Measurements from ENCODE around the gene CACNA1C. TPM values are rescaled to one million over a fixed set of nuclear protein-coding genes. Genes with fewer than 3 reads are reported as not detected.

CACNA1C gene
- total RNA-seq, 1 donor from 2014 or later = 0.14 TPM

DNA sequence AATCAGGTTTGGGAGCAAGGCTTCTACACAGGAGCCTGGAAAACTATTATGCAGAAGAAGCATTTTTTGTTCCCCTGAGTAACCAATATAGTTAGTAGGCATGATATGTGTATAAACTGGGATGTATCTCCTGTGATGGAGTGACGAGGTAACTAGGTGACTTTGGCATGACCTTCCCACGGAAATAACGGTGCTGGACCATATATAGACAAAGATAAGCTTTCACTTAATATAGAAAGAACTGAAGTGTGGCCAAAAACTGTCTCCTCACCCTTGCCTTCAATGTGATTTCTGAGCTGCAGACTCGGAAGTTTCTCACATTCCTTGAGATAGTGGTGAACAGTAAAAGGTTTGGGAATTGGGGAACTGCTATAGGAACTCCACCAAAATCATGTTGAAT lies 185.3 kb downstream of the CACNA1C start:
- H3K27ac Mint-ChIP-seq = no peak overlapping the region
- no peaks in the 10 kb centered on the region for H3K9me3 Mint-ChIP-seq
- DNase-seq (ENCODE audit: low spot score) = no peak
- peaks cover 4% of the 10 kb centered on the region for H3K27me3 Mint-ChIP-seq (ENCODE audit: low read depth)
- H3K36me3 Mint-ChIP-seq (ENCODE audit: low read depth) = no peaks in the 10 kb centered on the region
- intact Hi-C loops (cut with micrococcal nuclease) = no loop called here
- H3K4me1 Mint-ChIP-seq (ENCODE audit: low read depth) = no peaks in the 10 kb centered on the region
- no peak overlapping the region for H3K4me3 Mint-ChIP-seq (ENCODE audit: low read depth)

DNA sequence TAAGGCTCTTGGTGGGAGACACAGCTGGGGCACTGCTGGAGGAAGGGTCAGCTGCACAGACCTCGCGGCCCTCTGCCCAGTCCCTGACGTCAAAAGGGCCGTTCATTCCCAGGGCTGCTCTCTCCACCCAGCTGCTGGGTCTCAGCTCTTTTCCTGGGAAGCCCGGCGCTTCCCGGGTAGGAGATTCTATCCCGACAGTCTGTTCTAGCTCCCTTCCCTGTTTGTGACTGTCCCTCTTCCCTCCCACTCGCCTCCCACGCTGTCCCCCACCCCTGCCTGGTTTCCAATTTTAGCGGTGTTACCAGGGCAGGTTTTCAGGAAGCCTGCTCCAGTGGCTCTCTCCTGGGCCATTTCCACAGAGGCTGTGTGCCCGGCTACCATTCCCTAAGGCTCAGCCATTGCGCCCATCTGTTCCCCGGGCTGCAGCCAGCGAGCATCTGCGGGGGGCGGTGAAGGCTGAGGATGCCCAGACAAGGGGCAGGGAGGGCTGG lies 186.6 kb downstream of the CACNA1C start:
- Mint-ChIP-seq H3K36me3 (ENCODE audit: low read depth) (no peaks in the 10 kb centered on the region), H3K4me1 (ENCODE audit: low read depth) (no peaks in the 10 kb centered on the region), H3K9me3 (no peaks in the 10 kb centered on the region), H3K27me3 (ENCODE audit: low read depth) (peaks cover 4% of the 10 kb centered on the region), H3K27ac (no peak overlapping the region), H3K4me3 (ENCODE audit: low read depth) (no peak overlapping the region)
- intact Hi-C loops (cut with micrococcal nuclease) = no loop called here
- DNase-seq (ENCODE audit: low spot score) = no peak

DNA sequence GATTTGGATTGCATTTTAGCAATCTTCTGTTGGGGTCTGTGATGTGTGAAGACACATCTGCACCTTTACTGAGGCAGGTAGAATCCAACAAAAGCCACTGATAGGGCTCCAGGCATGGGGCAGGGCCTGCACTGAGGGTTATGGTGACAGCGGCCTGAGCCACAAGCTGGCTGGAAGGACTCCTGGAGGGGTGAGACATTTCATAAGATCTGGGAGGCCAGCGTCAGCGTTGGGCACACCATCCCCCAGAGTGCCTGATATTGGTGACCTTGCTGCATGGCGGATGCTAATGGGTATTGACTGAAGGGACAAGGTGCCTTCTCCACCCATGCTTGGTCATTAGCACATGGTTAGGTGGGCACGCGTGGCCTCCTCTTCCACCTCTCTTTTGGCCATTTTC lies 187.6 kb downstream of the CACNA1C start:
- no peak for DNase-seq (ENCODE audit: low spot score)
- intact Hi-C loops (cut with micrococcal nuclease) = no loop called here
- Mint-ChIP-seq H3K9me3 (no peaks in the 10 kb centered on the region), H3K36me3 (ENCODE audit: low read depth) (no peaks in the 10 kb centered on the region), H3K4me1 (ENCODE audit: low read depth) (no peaks in the 10 kb centered on the region), H3K27me3 (ENCODE audit: low read depth) (peaks cover 4% of the 10 kb centered on the region), H3K4me3 (ENCODE audit: low read depth) (no peak overlapping the region), H3K27ac (no peak overlapping the region)

DNA sequence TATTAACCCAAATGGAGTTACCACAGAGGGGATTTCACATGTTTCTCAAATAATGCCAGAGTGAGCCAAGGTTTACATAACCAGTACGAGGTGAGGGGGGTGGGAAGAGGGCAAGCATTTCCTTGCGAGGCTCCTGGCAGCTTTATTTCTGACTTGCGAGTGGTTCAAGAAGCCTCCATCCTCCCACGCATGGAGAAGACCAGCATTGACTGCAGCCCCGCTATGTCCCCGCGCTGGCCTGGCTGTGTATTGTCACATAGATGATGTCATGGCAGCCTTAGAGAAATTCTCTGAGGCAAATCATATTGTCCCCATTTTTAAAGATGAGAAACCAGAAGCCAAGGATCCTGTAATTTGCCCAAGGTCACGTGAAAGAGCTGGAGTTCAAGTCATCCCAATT lies 188.2 kb downstream of the CACNA1C start:
- H3K4me1 Mint-ChIP-seq (ENCODE audit: low read depth) = no peaks in the 10 kb centered on the region

DNA sequence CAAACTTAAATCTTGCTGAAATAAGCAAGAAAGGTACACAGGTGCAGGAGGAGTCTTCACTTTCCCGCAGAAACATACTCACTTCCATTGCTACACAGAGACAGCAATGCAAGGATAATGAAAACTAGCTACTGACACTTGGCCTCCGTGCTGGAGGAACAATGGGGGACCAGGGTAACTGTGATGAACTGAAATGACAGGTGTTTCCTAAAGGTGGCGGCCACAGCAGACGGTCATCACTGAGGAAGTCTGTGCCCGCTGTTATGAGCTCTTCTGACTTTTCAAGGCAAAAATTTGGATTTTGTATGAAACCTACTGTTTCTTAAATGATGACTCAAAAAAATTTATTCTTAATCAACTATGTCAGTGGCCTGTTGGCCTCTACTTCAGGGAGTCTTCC lies 189.4 kb downstream of the CACNA1C start:
- no peaks in the 10 kb centered on the region for H3K36me3 Mint-ChIP-seq (ENCODE audit: low read depth)
- no peak for DNase-seq (ENCODE audit: low spot score)
- H3K4me3 Mint-ChIP-seq (ENCODE audit: low read depth) = no peak overlapping the region
- H3K27me3 Mint-ChIP-seq (ENCODE audit: low read depth) = peaks cover 4% of the 10 kb centered on the region
- H3K4me1 Mint-ChIP-seq (ENCODE audit: low read depth) = no peaks in the 10 kb centered on the region
- H3K27ac Mint-ChIP-seq = no peak overlapping the region
- no peaks in the 10 kb centered on the region for H3K9me3 Mint-ChIP-seq
- intact Hi-C loops (cut with micrococcal nuclease) = no loop called here

More for the DNA sequence above, 188.2 kb downstream of the CACNA1C start:
- no peak for DNase-seq (ENCODE audit: low spot score)
- intact Hi-C loops (cut with micrococcal nuclease) = no loop called here
- H3K27me3 Mint-ChIP-seq (ENCODE audit: low read depth) = peaks cover 4% of the 10 kb centered on the region
- no peaks in the 10 kb centered on the region for H3K36me3 Mint-ChIP-seq (ENCODE audit: low read depth)
- H3K9me3 Mint-ChIP-seq = no peaks in the 10 kb centered on the region
- no peak overlapping the region for H3K27ac Mint-ChIP-seq
- H3K4me3 Mint-ChIP-seq (ENCODE audit: low read depth) = no peak overlapping the region

DNA sequence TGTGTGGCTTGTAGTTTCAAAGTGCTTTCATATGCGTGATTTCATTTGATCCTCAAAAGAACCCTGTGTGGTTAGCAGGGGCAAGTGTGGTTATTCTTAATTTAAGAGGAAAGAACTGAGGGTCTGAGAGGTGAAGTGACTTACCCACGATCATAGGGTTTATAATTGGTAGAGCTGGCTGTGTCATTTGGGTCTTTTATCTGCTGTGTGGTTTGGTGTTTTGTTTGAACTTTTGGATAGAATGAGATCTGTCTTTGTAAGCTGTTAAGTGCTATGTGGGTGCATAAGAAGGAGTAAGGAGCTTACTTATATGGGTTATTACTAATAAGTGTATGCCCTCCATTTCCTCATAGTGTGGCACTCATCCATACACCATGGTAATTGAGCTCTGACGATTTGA lies 190.0 kb downstream of the CACNA1C start:
- intact Hi-C loops (cut with micrococcal nuclease) = no loop called here
- peaks cover 4% of the 10 kb centered on the region for H3K27me3 Mint-ChIP-seq (ENCODE audit: low read depth)
- no peaks in the 10 kb centered on the region for H3K4me1 Mint-ChIP-seq (ENCODE audit: low read depth)
- no peak overlapping the region for H3K27ac Mint-ChIP-seq
- DNase-seq (ENCODE audit: low spot score) = no peak
- H3K4me3 Mint-ChIP-seq (ENCODE audit: low read depth) = no peak overlapping the region
- no peaks in the 10 kb centered on the region for H3K9me3 Mint-ChIP-seq
- H3K36me3 Mint-ChIP-seq (ENCODE audit: low read depth) = no peaks in the 10 kb centered on the region

DNA sequence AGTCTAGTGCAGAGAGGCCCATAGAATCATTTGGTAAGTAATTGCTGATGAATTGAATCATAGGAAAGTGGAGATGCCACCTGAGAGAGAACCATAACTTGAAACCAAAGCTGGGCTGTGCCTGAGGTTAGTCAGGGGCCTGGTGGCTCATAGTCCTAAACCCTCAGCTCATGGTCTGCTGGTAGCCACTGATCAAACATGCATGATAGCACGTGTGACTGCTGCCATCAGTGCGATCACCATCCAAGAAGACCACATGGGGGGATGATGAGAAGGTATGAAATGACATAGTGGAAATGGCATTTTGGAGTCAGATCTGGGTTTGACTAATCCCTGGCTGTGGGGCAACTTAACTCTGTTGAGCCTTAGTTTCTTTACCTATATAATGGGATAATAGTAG lies 190.5 kb downstream of the CACNA1C start:
- Mint-ChIP-seq H3K9me3 (no peaks in the 10 kb centered on the region), H3K36me3 (ENCODE audit: low read depth) (no peaks in the 10 kb centered on the region), H3K4me1 (ENCODE audit: low read depth) (no peaks in the 10 kb centered on the region), H3K27me3 (ENCODE audit: low read depth) (peaks cover 2% of the 10 kb centered on the region), H3K27ac (no peak overlapping the region), H3K4me3 (ENCODE audit: low read depth) (no peak overlapping the region)
- intact Hi-C loops (cut with micrococcal nuclease) = no loop called here
- no peak for DNase-seq (ENCODE audit: low spot score)

DNA sequence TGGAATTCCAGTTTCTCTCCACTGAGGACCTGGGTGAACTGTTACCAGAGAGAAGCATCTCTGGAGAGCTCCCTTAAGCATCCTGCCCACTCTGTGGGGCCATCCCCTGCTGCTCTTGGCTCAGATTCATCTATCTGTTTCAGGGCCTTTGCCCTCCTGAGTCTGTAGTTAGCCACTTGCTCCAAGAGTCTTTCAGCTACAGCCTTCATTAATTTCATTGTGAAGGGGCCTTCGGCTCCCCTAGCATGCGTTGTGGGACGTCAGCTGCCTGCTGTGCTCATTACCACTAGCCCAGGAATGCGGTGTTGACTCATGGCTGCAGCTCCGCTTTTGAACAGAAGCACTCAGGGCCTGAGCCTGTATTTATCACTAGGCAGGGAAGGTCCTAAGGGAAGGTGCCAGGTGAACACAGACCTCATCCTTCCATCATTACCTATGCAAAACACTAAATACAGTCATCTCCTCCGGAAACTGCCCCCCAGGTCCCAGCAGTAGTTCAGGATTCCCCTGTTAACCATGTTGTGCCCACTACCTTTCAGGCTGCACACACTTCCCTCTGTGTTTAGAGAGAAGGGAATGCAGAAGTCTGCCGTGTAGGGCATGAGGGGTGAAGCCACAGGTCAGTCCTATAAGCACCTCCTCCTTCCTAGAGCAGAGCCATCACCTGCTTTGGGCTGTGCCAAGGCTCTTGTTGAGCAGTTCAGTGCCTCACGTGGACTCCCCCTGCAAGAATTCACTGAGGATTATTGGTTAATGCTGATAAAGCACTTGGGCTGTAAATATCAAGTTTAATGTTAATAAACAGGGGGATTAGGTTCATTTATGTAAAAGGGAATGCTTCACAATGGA lies 191.4 kb downstream of the CACNA1C start:
- Mint-ChIP-seq H3K27me3 (ENCODE audit: low read depth) (no peaks in the 10 kb centered on the region), H3K9me3 (no peaks in the 10 kb centered on the region), H3K27ac (no peak overlapping the region), H3K4me3 (ENCODE audit: low read depth) (no peak overlapping the region), H3K4me1 (ENCODE audit: low read depth) (no peaks in the 10 kb centered on the region), H3K36me3 (ENCODE audit: low read depth) (no peaks in the 10 kb centered on the region)
- no peak for DNase-seq (ENCODE audit: low spot score)
- intact Hi-C loops (cut with micrococcal nuclease) = no loop called here

DNA sequence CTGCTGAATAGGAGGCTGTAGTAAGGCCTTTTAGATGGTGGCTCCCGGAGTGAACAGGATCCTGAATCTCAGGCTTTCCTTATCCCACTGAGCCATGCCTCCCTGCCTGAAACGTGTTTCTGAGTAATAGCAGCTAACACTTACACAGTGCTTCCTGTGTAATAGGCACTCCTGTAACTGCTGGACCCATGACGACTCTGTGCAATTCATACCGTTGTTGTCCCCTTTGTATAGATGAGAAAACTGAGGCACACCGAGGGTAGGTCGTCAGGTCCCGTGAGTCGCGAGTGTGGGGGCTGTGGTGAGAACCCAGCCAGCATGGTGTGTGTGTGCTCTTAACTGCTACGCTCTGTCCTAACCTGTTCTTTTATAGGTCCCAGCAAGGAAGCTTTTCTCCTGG lies 193.6 kb downstream of the CACNA1C start:
- Mint-ChIP-seq H3K9me3 (no peaks in the 10 kb centered on the region), H3K4me1 (ENCODE audit: low read depth) (no peaks in the 10 kb centered on the region), H3K36me3 (ENCODE audit: low read depth) (no peaks in the 10 kb centered on the region), H3K27ac (no peak overlapping the region), H3K27me3 (ENCODE audit: low read depth) (no peaks in the 10 kb centered on the region), H3K4me3 (ENCODE audit: low read depth) (no peak overlapping the region)
- DNase-seq (ENCODE audit: low spot score) = no peak
- intact Hi-C loops (cut with micrococcal nuclease) = no loop called here

DNA sequence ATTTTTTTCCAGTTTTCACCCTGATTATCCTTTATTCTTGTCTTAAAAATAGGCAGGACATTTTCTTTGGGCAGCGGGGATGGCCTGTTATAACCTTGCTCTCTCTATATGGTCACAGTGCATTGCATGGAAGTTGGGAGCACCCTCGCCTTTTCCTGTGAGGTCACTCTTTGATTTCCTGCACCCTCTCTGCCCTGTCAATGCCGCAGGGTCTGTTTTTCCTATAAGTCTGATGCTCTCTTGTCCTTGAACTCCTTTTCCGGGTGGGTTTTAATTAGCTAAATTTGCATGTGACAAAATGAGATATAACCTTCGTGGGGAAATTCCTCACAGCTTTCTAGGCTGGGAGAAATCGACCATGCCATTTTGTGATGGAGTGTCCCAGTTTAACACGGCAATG lies 194.3 kb downstream of the CACNA1C start:
- intact Hi-C loops (cut with micrococcal nuclease) = no loop called here
- Mint-ChIP-seq H3K4me3 (ENCODE audit: low read depth) (no peak overlapping the region), H3K36me3 (ENCODE audit: low read depth) (no peaks in the 10 kb centered on the region), H3K27ac (no peak overlapping the region), H3K27me3 (ENCODE audit: low read depth) (no peaks in the 10 kb centered on the region), H3K9me3 (no peaks in the 10 kb centered on the region), H3K4me1 (ENCODE audit: low read depth) (no peaks in the 10 kb centered on the region)
- DNase-seq (ENCODE audit: low spot score) = no peak

DNA sequence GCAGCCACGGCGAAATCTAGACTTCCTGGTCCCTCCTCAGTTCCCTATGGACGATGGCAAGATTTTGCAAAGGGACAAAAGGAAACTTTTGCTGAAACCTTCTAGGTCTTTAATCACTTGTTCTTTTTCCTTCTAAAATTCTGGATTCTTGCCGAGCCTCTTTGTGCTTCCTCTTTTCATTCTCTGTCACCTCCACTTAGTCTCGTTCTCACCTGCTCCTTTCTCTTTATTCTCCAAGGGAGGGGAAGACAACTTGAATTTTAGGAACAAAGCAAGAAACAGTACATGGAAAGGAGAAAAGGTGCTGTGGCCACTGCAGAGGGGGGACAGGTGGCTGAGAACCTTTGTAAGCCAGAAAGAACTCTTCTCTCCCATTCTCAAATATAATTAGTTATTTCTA lies 194.8 kb downstream of the CACNA1C start:
- Mint-ChIP-seq H3K27ac (no peak overlapping the region), H3K9me3 (no peaks in the 10 kb centered on the region), H3K27me3 (ENCODE audit: low read depth) (no peaks in the 10 kb centered on the region), H3K4me3 (ENCODE audit: low read depth) (no peak overlapping the region), H3K36me3 (ENCODE audit: low read depth) (no peaks in the 10 kb centered on the region), H3K4me1 (ENCODE audit: low read depth) (no peaks in the 10 kb centered on the region)
- no peak for DNase-seq (ENCODE audit: low spot score)
- intact Hi-C loops (cut with micrococcal nuclease) = no loop called here

DNA sequence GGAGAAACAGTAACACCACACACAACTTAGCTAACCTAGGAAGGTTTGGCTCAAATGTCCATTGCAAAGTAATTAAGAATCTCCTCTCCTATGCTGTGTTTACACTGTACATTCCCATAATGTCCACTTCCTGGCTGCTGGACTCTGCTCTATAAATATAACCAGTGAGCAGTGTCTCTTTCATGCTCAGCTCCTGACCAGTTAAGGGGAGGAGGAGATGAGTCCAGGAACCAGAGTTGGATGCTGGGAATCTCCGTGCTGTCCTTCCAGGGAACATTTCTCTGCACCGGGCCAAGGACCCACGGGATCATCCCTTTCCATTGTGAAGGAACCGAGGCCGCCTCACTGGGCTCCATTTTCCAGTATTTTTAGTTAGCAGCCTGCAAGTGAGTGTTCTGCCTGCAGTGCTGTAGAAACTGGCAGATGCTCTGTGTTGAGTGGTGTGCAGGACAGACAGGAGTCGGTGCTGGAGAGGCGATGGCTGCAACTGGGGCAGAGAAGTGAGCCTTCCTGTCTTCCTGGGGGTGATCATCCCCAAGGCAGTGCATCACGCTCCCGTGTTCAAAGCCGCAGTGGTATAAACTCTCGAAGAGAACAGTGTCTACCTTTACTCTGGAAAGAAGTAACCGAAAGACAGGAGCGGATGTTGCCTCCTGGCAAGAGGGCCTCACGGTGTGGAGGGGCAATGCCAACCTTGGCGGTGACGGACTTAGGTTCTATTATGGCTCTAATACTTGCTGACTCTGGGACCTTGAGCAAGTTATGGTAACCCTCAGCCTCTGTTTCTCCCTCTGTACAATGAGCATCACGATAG lies 195.5 kb downstream of the CACNA1C start:
- H3K36me3 Mint-ChIP-seq (ENCODE audit: low read depth) = no peaks in the 10 kb centered on the region
- H3K9me3 Mint-ChIP-seq = no peaks in the 10 kb centered on the region
- no peaks in the 10 kb centered on the region for H3K27me3 Mint-ChIP-seq (ENCODE audit: low read depth)
- H3K4me1 Mint-ChIP-seq (ENCODE audit: low read depth) = no peaks in the 10 kb centered on the region
- DNase-seq (ENCODE audit: low spot score) = no peak
- no peak overlapping the region for H3K27ac Mint-ChIP-seq
- no peak overlapping the region for H3K4me3 Mint-ChIP-seq (ENCODE audit: low read depth)
- intact Hi-C loops (cut with micrococcal nuclease) = no loop called here

DNA sequence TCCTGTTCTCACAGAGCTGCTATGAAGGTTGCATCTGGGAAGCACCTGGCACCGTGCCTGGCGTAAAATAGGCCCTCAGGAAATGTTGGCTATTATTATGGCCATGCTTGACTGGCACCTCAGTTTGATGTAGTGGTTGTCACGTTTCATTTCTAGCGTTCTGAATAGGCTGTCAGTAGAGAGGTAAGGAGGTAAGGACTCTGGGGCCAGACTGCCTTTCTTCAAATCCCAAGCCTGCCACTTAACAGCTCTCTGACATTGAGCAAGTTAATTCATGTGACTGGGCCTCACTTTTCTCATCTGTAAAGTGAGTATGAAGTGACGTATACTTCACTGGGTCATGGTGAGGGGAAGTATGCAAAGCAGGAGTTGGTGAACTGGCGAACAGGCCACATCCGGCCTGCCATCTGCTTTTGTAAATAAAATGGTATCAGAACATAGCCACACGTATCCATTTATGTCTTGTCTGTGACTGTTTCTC lies 196.2 kb downstream of the CACNA1C start:
- intact Hi-C loops (cut with micrococcal nuclease) = no loop called here
- DNase-seq (ENCODE audit: low spot score) = no peak
- no peak overlapping the region for H3K4me3 Mint-ChIP-seq (ENCODE audit: low read depth)
- H3K27ac Mint-ChIP-seq = no peak overlapping the region
- no peaks in the 10 kb centered on the region for H3K4me1 Mint-ChIP-seq (ENCODE audit: low read depth)
- H3K36me3 Mint-ChIP-seq (ENCODE audit: low read depth) = no peaks in the 10 kb centered on the region
- H3K27me3 Mint-ChIP-seq (ENCODE audit: low read depth) = no peaks in the 10 kb centered on the region
- no peaks in the 10 kb centered on the region for H3K9me3 Mint-ChIP-seq
